ENCODE results near the gene STX17.
"Not testable (repeated sequence)": the region's sequence is repeated elsewhere in the genome, so short reads cannot be mapped to it uniquely, and the experiment has no call there.

Gene STX17

DNA sequence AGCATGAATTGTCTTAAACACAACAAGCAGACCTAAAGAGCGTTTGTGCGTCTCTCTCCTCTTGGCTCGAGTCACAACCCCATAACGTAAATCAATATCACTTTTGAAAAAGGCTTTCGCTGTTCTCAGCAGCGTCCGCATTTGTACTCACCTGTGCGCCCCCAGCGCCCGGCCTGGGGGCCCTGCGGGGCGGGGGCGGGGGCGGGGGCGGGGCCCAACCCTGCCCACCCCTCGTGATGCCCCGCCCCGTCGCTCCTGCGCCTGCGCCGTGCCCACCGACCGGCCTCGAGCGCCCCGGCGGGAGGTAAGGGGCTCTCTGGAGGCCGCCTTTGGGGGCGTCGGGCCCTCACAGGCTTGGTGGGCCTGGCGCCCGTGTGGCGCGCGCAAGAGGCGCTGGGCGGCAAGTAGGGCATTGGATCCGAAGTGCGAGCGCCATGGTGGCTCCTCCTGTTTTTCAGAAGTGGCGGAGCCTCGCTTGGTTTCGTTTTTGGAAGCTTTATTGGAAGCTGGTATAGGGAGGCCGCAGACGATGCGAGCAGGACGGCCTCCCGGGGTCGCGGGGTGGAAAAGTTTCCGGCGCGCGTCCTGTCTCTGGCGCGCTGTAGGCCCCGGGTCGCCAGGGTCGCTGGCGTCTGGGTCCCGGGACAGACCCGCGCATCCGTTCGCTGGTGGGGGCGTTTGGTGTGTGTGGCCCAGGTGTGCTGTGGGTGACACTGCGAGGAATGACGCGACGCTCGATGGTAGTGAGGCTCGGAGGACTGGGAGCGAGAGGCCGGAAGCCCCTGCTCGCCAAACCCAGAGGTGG is at the start of gene STX17:
Gene STX17, plus strand, starts transcription at position 252 of the 805 bp plus-strand sequence. CDS start 8,586 bp downstream, outside the sequence.
- DNase-seq (ENCODE audit: low spot score): peak; percentile 94
- TF ChIP-seq, protein P1, sequence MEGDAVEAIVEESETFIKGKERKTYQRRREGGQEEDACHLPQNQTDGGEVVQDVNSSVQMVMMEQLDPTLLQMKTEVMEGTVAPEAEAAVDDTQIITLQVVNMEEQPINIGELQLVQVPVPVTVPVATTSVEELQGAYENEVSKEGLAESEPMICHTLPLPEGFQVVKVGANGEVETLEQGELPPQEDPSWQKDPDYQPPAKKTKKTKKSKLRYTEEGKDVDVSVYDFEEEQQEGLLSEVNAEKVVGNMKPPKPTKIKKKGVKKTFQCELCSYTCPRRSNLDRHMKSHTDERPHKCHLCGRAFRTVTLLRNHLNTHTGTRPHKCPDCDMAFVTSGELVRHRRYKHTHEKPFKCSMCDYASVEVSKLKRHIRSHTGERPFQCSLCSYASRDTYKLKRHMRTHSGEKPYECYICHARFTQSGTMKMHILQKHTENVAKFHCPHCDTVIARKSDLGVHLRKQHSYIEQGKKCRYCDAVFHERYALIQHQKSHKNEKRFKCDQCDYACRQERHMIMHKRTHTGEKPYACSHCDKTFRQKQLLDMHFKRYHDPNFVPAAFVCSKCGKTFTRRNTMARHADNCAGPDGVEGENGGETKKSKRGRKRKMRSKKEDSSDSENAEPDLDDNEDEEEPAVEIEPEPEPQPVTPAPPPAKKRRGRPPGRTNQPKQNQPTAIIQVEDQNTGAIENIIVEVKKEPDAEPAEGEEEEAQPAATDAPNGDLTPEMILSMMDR (IDR thresholded peaks at IDR 0.05; ENCODE audit: extremely low read depth, insufficient read depth, missing control alignments): no peak
- in situ Hi-C loops (cut with MboI; ENCODE audit: low pct_unique_long_range_greater_than_20kb, low sequenced_read_pairs, unreplicated experiment): no loop called here

DNA sequence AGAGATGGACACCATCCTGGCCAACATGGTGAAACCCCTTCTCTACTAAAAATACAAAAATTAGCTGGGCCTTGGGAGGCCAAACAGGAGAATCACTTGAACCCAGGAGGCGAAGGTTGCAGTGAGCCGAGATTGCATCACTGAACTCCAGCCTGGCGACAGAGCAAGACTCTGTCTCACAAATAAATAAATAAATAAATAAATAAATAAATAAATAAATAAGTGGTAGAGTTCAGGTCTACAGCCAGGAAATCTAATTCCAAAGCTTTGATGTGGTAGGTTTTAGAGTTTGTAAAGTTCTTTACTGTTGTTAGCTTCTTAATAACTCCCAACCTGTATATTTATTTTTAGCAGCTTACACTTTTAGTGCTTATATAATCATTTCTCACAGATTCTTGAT is 48.9 kb upstream of the STX17 start:
- in situ Hi-C loops (cut with MboI; ENCODE audit: low pct_unique_long_range_greater_than_20kb, low sequenced_read_pairs, unreplicated experiment); DNase-seq (ENCODE audit: low spot score): not testable (repeated sequence)

DNA sequence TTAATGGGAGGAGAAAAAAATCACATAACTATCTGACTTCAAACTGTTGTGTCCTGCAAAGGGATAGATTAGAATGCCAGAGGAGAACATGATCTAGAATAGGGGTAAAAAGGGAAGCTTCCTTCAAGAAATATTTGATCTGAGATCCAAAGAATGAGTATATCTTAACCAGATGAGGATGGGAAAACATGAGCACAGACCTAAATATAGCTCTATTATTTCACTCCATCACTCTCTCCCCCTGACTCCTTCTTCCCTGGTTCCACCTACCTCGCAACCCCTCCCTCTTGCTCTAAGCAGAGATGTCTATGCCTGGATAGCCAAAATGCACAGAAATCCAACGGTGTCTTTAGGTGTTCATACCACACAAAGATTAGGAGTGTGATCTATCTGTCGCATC is 48.4 kb upstream of the STX17 start:
- TF ChIP-seq, protein P1 (IDR thresholded peaks at IDR 0.05; ENCODE audit: extremely low read depth, insufficient read depth, missing control alignments): no peak
- in situ Hi-C loops (cut with MboI; ENCODE audit: low pct_unique_long_range_greater_than_20kb, low sequenced_read_pairs, unreplicated experiment): no loop called here
- no peak for DNase-seq (ENCODE audit: low spot score)

DNA sequence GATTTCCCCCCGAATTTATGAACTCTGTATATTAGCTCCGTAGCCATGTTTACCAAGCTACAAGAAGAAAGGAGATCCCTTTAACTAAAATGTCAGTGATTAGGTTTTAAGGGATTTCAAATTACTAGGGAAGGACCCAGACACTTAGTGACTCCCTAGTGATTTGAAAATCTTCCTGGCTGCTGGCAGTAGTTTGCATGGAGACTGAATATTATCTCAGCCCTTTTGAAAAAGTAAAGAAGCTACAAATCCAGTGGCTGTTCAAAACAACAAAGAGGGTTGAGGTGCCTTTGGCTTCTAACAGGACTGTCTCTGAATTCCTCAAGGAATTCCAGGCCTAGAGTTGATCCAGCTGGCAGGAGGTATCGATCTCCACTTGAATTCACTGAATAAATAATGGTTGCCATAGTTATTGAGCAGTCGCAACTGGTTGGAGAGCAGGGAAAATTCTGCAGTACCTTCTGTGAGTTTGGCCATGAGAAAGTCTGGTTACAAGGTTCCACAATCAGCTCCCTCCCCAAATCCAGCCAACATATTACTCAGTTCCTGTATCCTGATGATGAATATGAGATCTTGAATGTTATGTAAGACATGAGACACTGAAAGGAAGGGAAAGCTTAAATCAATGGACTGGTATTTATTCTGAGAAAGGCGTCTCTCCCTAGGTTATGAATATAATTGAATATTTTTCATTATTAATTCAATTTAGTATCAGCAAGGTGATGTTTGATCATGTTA is 47.0 kb upstream of the STX17 start:
- in situ Hi-C loops (cut with MboI; ENCODE audit: low pct_unique_long_range_greater_than_20kb, low sequenced_read_pairs, unreplicated experiment): no loop called here
- no peak for DNase-seq (ENCODE audit: low spot score)
- TF ChIP-seq, protein P1 (IDR thresholded peaks at IDR 0.05; ENCODE audit: extremely low read depth, insufficient read depth, missing control alignments): no peak

DNA sequence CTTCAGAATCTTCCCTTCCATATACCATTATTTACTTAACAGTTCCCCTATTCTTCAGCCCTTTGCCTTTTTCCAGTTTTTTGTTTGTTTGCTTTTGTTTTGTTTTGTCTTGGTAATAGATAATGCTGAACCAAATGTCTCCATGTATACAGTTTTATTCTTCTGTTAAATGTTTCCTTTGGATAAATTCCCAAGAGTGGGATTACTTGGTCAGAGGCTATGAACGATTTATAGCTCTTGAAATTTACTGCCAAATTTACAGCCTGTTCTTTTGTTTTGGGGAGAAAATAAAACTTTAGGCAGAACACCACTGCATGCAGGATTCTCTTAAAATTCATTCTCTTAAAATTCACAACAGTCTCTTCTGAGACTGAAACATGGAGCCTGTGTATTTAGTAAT is 46.2 kb upstream of the STX17 start:
- DNase-seq (ENCODE audit: low spot score): no peak
- TF ChIP-seq, protein P1 (IDR thresholded peaks at IDR 0.05; ENCODE audit: extremely low read depth, insufficient read depth, missing control alignments): no peak
- in situ Hi-C loops (cut with MboI; ENCODE audit: low pct_unique_long_range_greater_than_20kb, low sequenced_read_pairs, unreplicated experiment): no loop called here

DNA sequence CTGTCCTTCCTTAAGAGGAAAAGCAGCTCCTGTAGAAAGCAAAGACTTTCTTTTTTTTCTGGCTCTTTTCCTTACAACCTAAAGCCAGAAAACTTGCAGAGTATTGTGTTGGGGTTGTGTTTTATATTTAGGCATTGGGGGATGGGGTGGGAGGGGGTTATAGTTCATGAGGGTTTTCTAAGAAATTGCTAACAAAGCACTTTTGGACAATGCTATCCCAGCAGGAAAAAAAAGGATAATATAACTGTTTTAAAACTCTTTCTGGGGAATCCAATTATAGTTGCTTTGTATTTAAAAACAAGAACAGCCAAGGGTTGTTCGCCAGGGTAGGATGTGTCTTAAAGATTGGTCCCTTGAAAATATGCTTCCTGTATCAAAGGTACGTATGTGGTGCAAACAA is 42.5 kb upstream of the STX17 start:
- DNase-seq (ENCODE audit: low spot score): no peak
- TF ChIP-seq, protein P1 (IDR thresholded peaks at IDR 0.05; ENCODE audit: extremely low read depth, insufficient read depth, missing control alignments): no peak
- in situ Hi-C loops (cut with MboI; ENCODE audit: low pct_unique_long_range_greater_than_20kb, low sequenced_read_pairs, unreplicated experiment): no loop called here

DNA sequence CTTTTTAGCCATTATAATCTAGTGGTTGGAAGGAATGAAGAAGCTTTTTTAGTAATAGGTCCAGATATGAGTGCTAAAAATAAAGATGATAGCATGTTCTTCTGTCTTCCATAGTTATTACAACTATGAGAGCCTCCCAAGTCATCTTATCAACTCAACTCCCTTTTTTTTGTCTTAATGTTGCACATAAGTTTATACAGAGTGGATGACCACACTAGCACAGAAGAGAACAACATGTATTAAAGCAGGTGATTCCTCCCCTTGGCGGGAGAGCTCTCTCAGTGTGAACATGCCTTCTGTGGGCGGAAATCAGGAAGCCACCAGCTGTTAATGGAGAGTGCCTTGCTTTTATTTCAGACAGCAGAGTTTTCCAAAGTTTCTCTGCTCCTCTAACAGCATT is 40.1 kb upstream of the STX17 start:
- in situ Hi-C loops (cut with MboI; ENCODE audit: low pct_unique_long_range_greater_than_20kb, low sequenced_read_pairs, unreplicated experiment): no loop called here
- DNase-seq (ENCODE audit: low spot score): no peak
- TF ChIP-seq, protein P1 (IDR thresholded peaks at IDR 0.05; ENCODE audit: extremely low read depth, insufficient read depth, missing control alignments): no peak

Data from GM13977 (cell line).